ENCODE measurements around the gene IL22RA1.

DNA sequence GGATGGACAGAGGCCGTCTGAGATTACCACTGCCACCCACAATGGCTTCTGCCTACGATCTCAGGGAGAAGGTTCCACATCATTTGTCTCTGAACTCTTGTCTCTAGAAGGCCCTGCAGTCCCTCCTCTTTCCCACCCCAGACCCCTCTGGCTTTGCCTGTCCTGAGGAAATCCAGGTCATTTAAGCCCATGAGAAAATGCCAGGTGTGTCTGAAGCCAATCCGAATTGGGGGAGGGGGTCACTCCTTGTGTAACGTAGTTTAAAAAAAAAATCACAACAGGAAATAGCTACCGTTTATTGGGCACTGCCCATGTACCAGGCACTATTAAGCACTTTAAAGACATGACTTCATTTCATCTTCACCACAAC lies 23.5 kb downstream of the IL22RA1 start:
- TF ChIP-seq POLR2AphosphoS5 (IDR thresholded peaks at IDR 0.05; ENCODE audit: borderline replicate concordance, low read depth, low read length) (no peak), EZH2 (IDR thresholded peaks at IDR 0.05) (no peak), FOXP2 (optimal IDR thresholded peaks at IDR 0.05; ENCODE audit: control extremely low read depth, extremely low read length, insufficient read depth) (no peak)

Measured in SK-N-MC (cell line).